Stimulated activated CD8-positive, alpha-beta memory T cell treated with anti-CD3 and anti-CD28 coated beads, Interleukin-4, amount 100 ng/mL, for 24 hours (primary cell): Measurements from ENCODE around the gene EVPL.

Experiments used
- DNase-seq: peaks from one replicate; pipeline ENCODE4 v3.0.0-alpha.2; 2020; ENCODE audit warnings: low read depth

EVPL gene

GRCh38 chr17:75959051-75959838, 67.9 kb downstream of the EVPL start:
- DNase-seq: no peak
